ENCODE data around the gene GPA33.

GRCh38 chr1:167132301-167133010 lies 42.3 kb upstream of the GPA33 start:
- no peak for TF ChIP-seq ATF2 (tag by site-specific recombination; IDR thresholded peaks at IDR 0.05; ENCODE audit: low read depth)
- no peak for TF ChIP-seq SCRT2 (tag by site-specific recombination; IDR thresholded peaks at IDR 0.05)
- no peak for TF ChIP-seq PBX3 (CRISPR knock-in tag; IDR thresholded peaks at IDR 0.05)
- no peak for TF ChIP-seq YY1 (tag by site-specific recombination; IDR thresholded peaks at IDR 0.05)
- no peak for TF ChIP-seq ZFP41 (tag by site-specific recombination; IDR thresholded peaks at IDR 0.05; ENCODE audit: borderline replicate concordance)
- no peak for TF ChIP-seq ZNF133 (tag by site-specific recombination; IDR thresholded peaks at IDR 0.05)
- TF ChIP-seq ZNF280C (tag by site-specific recombination; IDR thresholded peaks at IDR 0.05), result no peak
- TF ChIP-seq ZNF10 (tag by site-specific recombination; IDR thresholded peaks at IDR 0.05), result no peak
- TF ChIP-seq ZNF132 (tag by site-specific recombination; IDR thresholded peaks at IDR 0.05; ENCODE audit: borderline replicate concordance), result no peak
